Activated CD8-positive, alpha-beta T cell treated with anti-CD3 and anti-CD28 coated beads for 36 hours (primary cell): Measurements from ENCODE around the gene C12orf75. TPM values are rescaled to one million over a fixed set of nuclear protein-coding genes. Genes with fewer than 3 reads are reported as not detected.

Experiments
- ATAC-seq: fragments of 200-7000 bp; cut with Tn5 transposase; one replicate; pipeline ENCODE4 v1.10.0; 2021; ENCODE audit warnings: mild to moderate bottlenecking, moderate library complexity
- CTCF ChIA-PET: fragments of 350-600 bp; sonication (Branson Sonifier 250); formaldehyde crosslinking; loops from one replicate; lab custom pipeline; 2021; ENCODE audit warnings: antibody characterized with exemption; lab: Charles Lee
- POLR2A ChIA-PET: fragments of 350-600 bp; sonication (Branson Sonifier 250); formaldehyde crosslinking; loops from one replicate; lab custom pipeline; 2021; ENCODE audit warnings: antibody characterized with exemption; lab: Charles Lee
- DNase-seq: peaks from one replicate; pipeline ENCODE4 v3.0.0-alpha.2; 2020
- H3K27ac Mint-ChIP-seq: one replicate; pipeline ENCODE4 v1.8.0; 2021; ENCODE audit warnings: mild to moderate bottlenecking, mixed read lengths
- H3K27me3 Mint-ChIP-seq: one replicate; pipeline ENCODE4 v1.8.0; 2021; ENCODE audit warnings: mixed read lengths
- H3K36me3 Mint-ChIP-seq: one replicate; pipeline ENCODE4 v1.8.0; 2021; ENCODE audit warnings: low read depth, mixed read lengths
- H3K4me1 Mint-ChIP-seq: one replicate; pipeline ENCODE4 v1.8.0; 2021; ENCODE audit warnings: low read depth, mixed read lengths
- H3K4me3 Mint-ChIP-seq: one replicate; pipeline ENCODE4 v1.8.0; 2021; ENCODE audit warnings: mild to moderate bottlenecking, moderate library complexity, mixed read lengths
- H3K9me3 Mint-ChIP-seq: one replicate; pipeline ENCODE4 v1.8.0; 2021; ENCODE audit warnings: mixed read lengths
- intact Hi-C: fragments of 100-400 bp; cut with micrococcal nuclease; formaldehyde crosslinking; loops from one replicate; pipeline ENCODE4 v1.10.0; 2022
- total RNA-seq, 2 experiments: library from RNA; stranded (reverse); gene quantifications; one replicate each; pipeline ENCODE4 v1.2.3, GENCODE V29; 2021
- TF ChIP-seq, protein P1 (sequence below): fragments of 200-600 bp; IDR thresholded peaks from one replicate; pipeline ENCODE4 v1.8.0; 2022; ENCODE audit warnings: antibody characterized with exemption, mild to moderate bottlenecking

C12orf75 gene
- total RNA-seq, 2 experiments from 2014 or later: 62.0 to 66.9 TPM

DNA sequence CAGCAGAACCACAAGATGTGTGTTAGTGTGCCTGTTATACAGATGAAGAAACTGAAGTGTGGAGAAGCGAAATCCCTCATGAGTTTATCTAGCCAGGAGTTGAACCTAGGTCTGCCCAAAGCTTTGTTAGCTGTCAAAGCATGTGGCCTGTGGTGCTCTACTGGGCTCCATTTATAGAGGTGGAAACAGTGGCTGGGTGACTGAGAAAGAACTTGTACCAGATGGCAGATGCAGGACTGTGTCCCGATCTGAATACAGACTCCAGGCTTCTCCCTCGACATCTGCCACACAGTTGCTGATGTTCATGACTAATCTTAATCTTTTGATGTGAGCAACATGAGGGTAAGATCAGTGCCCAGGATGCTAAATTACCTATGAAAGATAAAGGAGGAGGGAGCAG, 89.1 kb downstream of the C12orf75 start:
- no peak overlapping the region for H3K4me3 Mint-ChIP-seq
- no peak overlapping the region for H3K27ac Mint-ChIP-seq
- intact Hi-C loops: loop anchor here (2.0 to 5.0 kb wide), 2 partner anchors 717 to 803 kb away; no protein-coding TSS in a partner anchor
- H3K36me3 Mint-ChIP-seq: no peaks in the 10 kb centered on the region
- DNase-seq (no peak), ATAC-seq (no peak)
- no peaks in the 10 kb centered on the region for H3K9me3 Mint-ChIP-seq
- CTCF ChIA-PET: interaction anchor here (0.9 to 4.2 kb wide), 6 partner anchors 9 to 881 kb away, joined by 3 to 54 read pairs (median 3); partner anchors contain the start of gene NUAK1
- POLR2A ChIA-PET: no interaction called here
- H3K4me1 Mint-ChIP-seq: peaks cover 11% of the 10 kb centered on the region
- no peaks in the 10 kb centered on the region for H3K27me3 Mint-ChIP-seq
- TF ChIP-seq, protein P1, sequence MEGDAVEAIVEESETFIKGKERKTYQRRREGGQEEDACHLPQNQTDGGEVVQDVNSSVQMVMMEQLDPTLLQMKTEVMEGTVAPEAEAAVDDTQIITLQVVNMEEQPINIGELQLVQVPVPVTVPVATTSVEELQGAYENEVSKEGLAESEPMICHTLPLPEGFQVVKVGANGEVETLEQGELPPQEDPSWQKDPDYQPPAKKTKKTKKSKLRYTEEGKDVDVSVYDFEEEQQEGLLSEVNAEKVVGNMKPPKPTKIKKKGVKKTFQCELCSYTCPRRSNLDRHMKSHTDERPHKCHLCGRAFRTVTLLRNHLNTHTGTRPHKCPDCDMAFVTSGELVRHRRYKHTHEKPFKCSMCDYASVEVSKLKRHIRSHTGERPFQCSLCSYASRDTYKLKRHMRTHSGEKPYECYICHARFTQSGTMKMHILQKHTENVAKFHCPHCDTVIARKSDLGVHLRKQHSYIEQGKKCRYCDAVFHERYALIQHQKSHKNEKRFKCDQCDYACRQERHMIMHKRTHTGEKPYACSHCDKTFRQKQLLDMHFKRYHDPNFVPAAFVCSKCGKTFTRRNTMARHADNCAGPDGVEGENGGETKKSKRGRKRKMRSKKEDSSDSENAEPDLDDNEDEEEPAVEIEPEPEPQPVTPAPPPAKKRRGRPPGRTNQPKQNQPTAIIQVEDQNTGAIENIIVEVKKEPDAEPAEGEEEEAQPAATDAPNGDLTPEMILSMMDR: no peak

DNA sequence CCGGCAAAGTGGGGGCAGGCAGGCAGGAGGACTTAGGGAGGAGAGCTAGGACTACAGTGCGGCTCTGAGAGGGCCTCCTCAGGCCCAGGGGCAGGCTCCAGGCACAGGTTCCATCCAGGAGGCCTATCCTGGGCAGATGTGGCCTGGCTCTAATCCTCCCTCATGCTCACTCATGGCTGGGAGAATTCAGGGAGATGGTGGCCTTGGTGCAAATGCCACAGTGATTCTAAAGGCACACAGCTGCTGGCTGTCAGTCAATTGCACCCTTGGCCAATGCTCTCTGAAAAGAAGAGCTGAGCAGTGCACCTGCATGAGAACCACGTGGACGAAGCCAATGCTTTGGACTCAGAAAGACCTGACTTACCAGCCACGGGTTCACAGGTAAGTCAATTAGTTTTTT, 89.6 kb downstream of the C12orf75 start:
- TF ChIP-seq, protein P1: no peak
- Mint-ChIP-seq H3K27me3 (no peaks in the 10 kb centered on the region), H3K4me3 (no peak overlapping the region), H3K36me3 (no peaks in the 10 kb centered on the region), H3K27ac (no peak overlapping the region), H3K9me3 (no peaks in the 10 kb centered on the region), H3K4me1 (peaks cover 11% of the 10 kb centered on the region)
- no peak for ATAC-seq
- ChIA-PET CTCF (interaction anchor here (0.5 to 4.2 kb wide), 26 partner anchors 9 to 881 kb away, joined by 3 to 54 read pairs (median 4); partner anchors contain the start of gene NUAK1), POLR2A (interaction anchor here (0.6 kb wide), 1 partner anchor 795 kb away, joined by 5 read pairs; no protein-coding TSS in a partner anchor)
- no peak for DNase-seq
- intact Hi-C loops: loop anchor here (2.0 to 5.0 kb wide), 2 partner anchors 717 to 802 kb away; no protein-coding TSS in a partner anchor

DNA sequence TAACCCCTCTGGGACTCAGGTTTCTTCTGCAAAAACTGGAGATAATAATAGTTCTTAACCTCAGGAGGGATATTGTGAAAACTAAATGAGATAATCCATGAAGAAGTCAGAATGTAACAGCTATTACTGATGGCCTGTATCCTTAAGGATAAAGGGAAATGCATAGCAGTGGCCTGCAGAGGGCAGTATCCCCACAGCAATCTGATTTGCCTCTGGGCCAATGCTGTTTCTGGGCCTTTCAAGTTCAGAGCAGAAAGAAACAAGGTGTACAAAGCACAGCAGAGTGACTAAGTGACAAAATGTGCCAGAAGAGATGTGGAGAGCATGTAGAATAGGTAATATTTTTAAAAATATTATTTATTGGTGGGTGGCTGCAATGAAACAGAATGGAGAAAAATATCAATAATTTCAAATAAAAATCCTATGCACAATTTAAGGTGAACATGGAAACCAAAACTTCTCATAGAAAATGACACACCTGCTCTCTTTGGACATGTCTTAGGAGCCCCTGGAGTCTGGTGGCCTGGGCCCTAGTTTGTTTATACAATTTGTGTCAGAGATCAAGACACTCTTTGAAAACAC, 90.3 kb downstream of the C12orf75 start:
- Mint-ChIP-seq H3K4me1 (peaks cover 11% of the 10 kb centered on the region), H3K27me3 (no peaks in the 10 kb centered on the region), H3K4me3 (no peak overlapping the region), H3K9me3 (no peaks in the 10 kb centered on the region), H3K27ac (no peak overlapping the region), H3K36me3 (no peaks in the 10 kb centered on the region)
- DNase-seq (peak; percentile 77), ATAC-seq (peak; percentile 76)
- CTCF ChIA-PET: interaction anchor here (0.5 to 4.2 kb wide), 28 partner anchors 10 to 880 kb away, joined by 3 to 54 read pairs (median 4); partner anchors contain the start of gene NUAK1
- POLR2A ChIA-PET: interaction anchor here (0.6 kb wide), 1 partner anchor 794 kb away, joined by 5 read pairs; no protein-coding TSS in a partner anchor
- TF ChIP-seq, protein P1: peak; percentile 89
- intact Hi-C loops: loop anchor here (2.0 to 5.0 kb wide), 2 partner anchors 716 to 802 kb away; no protein-coding TSS in a partner anchor

Other genes with a start within 250 kb of the C12orf75 start
- gene ALDH1L2, start 246.2 kb upstream of the C12orf75 start, total RNA-seq: 1 to 10 TPM; 5.7 to 7.8 TPM
- gene WASHC4, start 223.0 kb upstream of the C12orf75 start, total RNA-seq: 10 to 100 TPM; 28.7 to 29.2 TPM
- gene APPL2, start 94.5 kb upstream of the C12orf75 start, total RNA-seq: 10 to 100 TPM; 14.5 to 15.8 TPM